ENCODE results near the gene SRXN1. TPM values are rescaled to one million over a fixed set of nuclear protein-coding genes. Genes with fewer than 3 reads are reported as not detected.

The SRXN1 gene
- total and polyA plus RNA-seq, 4 experiments from 2014 or later = 6.9 to 17.2 (median 8.9) TPM

DNA sequence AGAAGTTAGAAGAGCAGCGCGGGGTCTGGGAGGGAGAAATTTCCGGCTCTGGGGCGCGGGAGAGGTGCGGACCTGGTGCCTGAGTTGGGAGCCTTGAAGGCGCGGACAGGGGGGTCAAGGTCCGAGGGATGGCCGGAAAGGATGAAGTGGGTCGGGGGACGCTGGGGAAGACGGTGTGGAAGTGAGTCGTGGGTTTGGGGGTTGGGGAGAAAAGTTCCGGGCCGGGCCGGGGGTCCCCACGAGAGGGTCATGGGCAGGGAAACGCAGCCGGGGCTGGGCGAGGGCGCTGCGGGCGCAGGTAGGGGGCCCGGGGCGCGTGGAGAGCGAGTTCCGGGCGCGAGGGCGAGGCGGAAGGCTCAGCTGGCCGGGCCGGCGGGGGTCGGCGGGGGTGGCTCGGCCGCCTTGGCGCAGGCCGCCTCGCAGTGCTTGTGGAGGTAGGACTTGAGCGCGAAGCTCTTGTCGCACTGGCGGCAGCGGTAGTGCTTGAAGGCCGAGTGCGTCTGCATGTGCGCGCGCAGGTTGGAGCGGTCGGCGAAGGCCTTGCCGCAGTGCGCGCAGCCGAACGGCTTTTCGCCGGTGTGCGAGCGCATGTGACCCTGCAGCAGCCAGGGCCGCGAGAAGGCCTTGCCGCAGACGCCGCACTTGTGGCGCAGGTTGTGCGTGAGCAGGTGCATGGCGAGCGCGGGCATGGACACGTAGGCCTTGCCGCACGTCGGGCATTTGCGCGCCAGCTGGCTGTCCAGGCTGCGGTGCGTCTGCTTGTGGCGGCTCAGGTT lies 10.5 kb upstream of the SRXN1 start:
- Histone ChIP-seq H3K36me3 (ENCODE audit: insufficient read depth, low read length) (no peaks in the 10 kb centered on the region), H3K27me3 (ENCODE audit: insufficient read depth, low read length) (peaks cover 8% of the 10 kb centered on the region), H3K4me1 (ENCODE audit: insufficient read depth, low read length) (no peaks in the 10 kb centered on the region), H3K9me3 (ENCODE audit: control insufficient read depth in 1 of 2, low read length in 2 of 2) (no peaks in the 10 kb centered on the region), H3K4me3 (ENCODE audit: low read length in 2 of 2) (no peak overlapping the region), H3K27ac (ENCODE audit: low read depth, low read length) (no peak overlapping the region)
- H3K27me3 Mint-ChIP-seq = peaks cover 43 to 66% of the 10 kb centered on the region in 2 donors
- POLR2A ChIA-PET (ENCODE audit: partially characterized antibody) = no interaction called here
- peaks cover 0 to 1% (median 0%) of the 10 kb centered on the region in 8 donors for H3K9me3 Mint-ChIP-seq
- H3K4me1 Mint-ChIP-seq = peaks cover 0 to 12% (median 2%) of the 10 kb centered on the region in 4 donors
- intact Hi-C loops (cut with micrococcal nuclease) = no loop called here
- no peak overlapping the region for H3K27ac Mint-ChIP-seq
- no peak overlapping the region for H3K4me3 Mint-ChIP-seq
- CTCF ChIA-PET (ENCODE audit: partially characterized antibody) = interaction anchor here (1.5 kb wide), 1 partner anchor 11 kb away, joined by 3 read pairs; no protein-coding TSS in a partner anchor
- no peaks in the 10 kb centered on the region for H3K36me3 Mint-ChIP-seq
- no peak for DNase-seq

DNA sequence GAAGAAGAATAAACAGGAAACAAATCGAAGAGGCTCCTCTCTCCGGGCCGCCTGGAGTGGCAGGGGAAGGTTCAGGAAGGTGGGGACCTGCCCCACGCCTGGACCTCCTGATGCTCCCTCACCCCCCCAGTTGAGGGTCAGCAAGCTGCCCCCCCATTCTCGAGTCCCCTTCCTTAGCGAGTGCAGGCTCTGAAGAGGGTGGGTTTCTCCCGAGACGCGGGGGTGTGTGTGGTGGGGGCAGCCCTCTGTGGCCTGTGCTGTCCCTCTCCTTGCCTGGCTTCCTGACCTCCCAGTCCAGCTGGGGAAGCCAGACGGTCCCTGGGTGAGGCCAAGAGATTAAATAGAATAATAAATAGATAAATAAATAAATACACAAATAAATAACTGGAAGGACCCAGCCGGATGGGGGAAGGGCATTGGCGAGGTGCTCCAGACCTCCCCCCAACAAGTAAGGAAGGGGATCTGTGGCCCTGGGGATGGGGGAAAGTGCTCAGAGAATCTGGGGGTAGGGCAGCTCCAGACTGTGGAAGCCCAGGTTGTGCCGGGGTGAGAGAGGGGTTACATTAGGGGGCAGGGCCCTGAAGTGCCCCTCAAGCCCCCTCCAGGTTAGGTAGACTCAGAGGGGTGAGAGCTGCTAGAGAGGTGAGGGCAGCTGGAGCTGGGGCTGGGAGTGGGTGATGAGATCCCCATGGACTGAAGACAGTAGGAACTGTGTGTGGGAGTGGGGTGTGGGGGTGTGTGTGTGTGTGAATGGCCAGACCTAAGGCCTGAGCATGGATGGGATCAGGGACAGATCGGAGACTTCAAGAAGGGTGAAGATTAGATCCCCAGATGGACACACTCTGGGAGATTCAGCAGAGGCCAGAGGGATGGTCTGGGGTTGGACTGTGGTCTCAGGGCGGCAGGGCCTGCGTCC lies 9.5 kb upstream of the SRXN1 start:
- no peaks in the 10 kb centered on the region for H3K36me3 ChIP-seq (ENCODE audit: insufficient read depth, low read length)
- H3K4me3 ChIP-seq (ENCODE audit: low read length in 2 of 2) = no peak overlapping the region
- intact Hi-C loops (cut with micrococcal nuclease) = no loop called here
- no peaks in the 10 kb centered on the region for H3K9me3 ChIP-seq (ENCODE audit: control insufficient read depth in 1 of 2, low read length in 2 of 2)
- CTCF ChIA-PET (ENCODE audit: partially characterized antibody) = interaction anchor here (1.5 kb wide), 1 partner anchor 10 kb away, joined by 3 read pairs; no protein-coding TSS in a partner anchor
- no peak overlapping the region for H3K27ac Mint-ChIP-seq
- H3K27me3 Mint-ChIP-seq = peaks cover 47 to 64% of the 10 kb centered on the region in 2 donors
- DNase-seq = no peak
- no peaks in the 10 kb centered on the region for H3K36me3 Mint-ChIP-seq
- no peak overlapping the region for H3K4me3 Mint-ChIP-seq
- peaks cover 0 to 12% (median 2%) of the 10 kb centered on the region in 4 donors for H3K4me1 Mint-ChIP-seq
- H3K9me3 Mint-ChIP-seq = peaks cover 0 to 1% (median 0%) of the 10 kb centered on the region in 8 donors
- POLR2A ChIA-PET (ENCODE audit: partially characterized antibody) = interaction anchor here (0.7 kb wide), 1 partner anchor 39 kb away, joined by 3 read pairs; no protein-coding TSS in a partner anchor
- peaks cover 8% of the 10 kb centered on the region for H3K27me3 ChIP-seq (ENCODE audit: insufficient read depth, low read length)
- no peak overlapping the region for H3K27ac ChIP-seq (ENCODE audit: low read depth, low read length)
- no peaks in the 10 kb centered on the region for H3K4me1 ChIP-seq (ENCODE audit: insufficient read depth, low read length)

DNA sequence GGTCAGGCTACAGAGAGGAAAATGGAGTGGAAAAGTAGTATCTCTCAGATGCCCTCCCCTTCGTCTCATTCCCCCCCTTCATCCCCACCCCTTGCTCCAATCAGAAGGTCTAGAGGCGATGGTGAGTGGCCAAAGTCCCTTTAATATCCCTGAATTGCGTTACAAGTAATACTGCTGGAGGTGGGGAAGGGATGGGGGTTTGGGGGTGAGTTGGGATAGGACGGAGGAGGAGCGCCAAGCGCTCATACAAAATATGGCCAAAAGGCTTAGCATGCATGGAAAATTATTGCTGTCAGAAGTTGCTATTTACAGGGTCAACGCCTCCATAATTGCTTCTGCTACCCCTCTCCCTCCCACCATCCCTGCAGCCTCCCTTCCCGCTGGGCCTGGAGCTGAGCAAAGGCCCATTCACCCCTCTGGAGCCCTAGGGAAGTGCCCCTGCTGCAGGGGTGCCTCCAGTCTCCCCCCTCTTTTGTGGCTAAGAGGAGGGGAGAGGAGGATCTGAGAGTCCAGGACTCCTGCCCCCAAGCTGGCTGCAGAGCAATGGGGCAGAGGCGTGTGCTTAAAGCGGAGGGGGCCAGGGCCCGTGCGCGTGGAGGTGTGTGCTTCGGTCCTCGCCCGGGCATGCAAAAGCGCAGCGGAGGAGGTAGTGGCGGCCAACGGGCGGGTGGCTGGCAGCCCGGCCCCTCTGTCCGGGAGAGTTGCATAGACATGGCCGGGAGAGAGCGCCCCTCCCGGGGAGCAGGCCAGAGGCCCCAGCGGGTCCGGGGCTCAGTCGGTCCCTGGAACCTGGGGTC lies 8.7 kb upstream of the SRXN1 start:
- intact Hi-C loops (cut with micrococcal nuclease) = no loop called here
- H3K27me3 ChIP-seq (ENCODE audit: insufficient read depth, low read length) = peaks cover 8% of the 10 kb centered on the region
- ChIA-PET POLR2A (ENCODE audit: partially characterized antibody) (no interaction called here), CTCF (ENCODE audit: partially characterized antibody) (interaction anchor here (1.3 kb wide), 1 partner anchor 16 kb away, joined by 5 read pairs; no protein-coding TSS in a partner anchor)
- no peak overlapping the region for H3K4me3 ChIP-seq (ENCODE audit: low read length in 2 of 2)
- no peak overlapping the region for H3K4me3 Mint-ChIP-seq
- H3K27me3 Mint-ChIP-seq = peaks cover 41 to 57% of the 10 kb centered on the region in 2 donors
- no peaks in the 10 kb centered on the region for H3K4me1 ChIP-seq (ENCODE audit: insufficient read depth, low read length)
- no peak for DNase-seq
- no peaks in the 10 kb centered on the region for H3K9me3 ChIP-seq (ENCODE audit: control insufficient read depth in 1 of 2, low read length in 2 of 2)
- H3K4me1 Mint-ChIP-seq = peaks cover 0 to 12% (median 2%) of the 10 kb centered on the region in 4 donors
- H3K36me3 ChIP-seq (ENCODE audit: insufficient read depth, low read length) = no peaks in the 10 kb centered on the region
- no peak overlapping the region for H3K27ac ChIP-seq (ENCODE audit: low read depth, low read length)
- H3K9me3 Mint-ChIP-seq = peaks cover 0 to 1% (median 0%) of the 10 kb centered on the region in 8 donors
- H3K27ac Mint-ChIP-seq = no peak overlapping the region
- no peaks in the 10 kb centered on the region for H3K36me3 Mint-ChIP-seq

DNA sequence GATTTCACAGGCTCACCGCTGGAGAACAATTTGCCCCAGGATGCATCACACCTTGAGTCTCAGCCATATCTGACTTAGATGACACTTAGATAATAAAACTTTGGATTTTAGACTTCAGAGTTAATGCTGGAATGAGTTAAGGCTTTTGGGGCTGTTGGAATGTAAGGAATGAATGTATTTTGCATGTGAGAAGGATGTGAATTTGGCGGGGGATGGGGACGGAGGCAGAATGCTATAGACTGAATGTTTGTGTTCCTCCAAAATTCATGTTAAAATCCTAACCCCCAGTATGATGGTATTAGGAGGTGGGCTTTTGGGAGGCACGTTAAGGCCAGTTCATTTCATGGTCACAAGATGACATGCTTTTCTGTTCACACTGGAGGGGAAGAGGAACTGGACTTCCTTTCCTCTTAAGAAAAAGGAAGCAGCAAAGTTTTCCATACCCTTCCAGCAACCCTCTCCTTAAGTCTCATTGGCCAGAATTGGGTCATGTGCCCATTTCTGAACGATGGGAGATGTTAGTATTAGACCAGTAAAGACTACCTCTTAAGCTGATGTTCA lies 5.8 kb upstream of the SRXN1 start:
- CTCF ChIA-PET (ENCODE audit: partially characterized antibody) = no interaction called here

DNA sequence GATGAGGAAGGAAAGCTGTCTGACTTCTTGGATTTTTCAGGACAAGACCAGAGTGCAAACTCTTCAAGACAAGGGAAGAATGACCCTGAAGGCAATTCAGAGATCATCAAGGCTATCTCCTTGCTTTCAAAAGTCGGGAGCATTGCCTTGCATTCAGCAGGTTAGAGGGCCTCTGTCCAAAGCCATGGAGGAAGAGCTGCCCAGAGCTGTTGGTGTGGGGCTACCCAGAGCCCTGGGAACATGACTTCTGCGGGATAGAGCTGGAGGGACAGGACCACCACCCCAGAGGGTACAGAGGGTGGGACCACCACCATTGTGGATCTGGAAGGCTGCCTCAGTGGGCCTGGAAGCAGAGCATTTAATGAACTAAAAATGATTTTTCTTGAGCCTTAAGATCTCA lies 5.2 kb upstream of the SRXN1 start:
- Mint-ChIP-seq H3K4me1 (peaks cover 10 to 20% (median 15%) of the 10 kb centered on the region in 4 donors), H3K9me3 (peaks cover 0 to 1% (median 0%) of the 10 kb centered on the region in 8 donors)
- POLR2A ChIA-PET (ENCODE audit: partially characterized antibody) = no interaction called here

More for the DNA sequence above, 5.8 kb upstream of the SRXN1 start:
- Histone ChIP-seq H3K36me3 (ENCODE audit: insufficient read depth, low read length) (no peaks in the 10 kb centered on the region), H3K9me3 (ENCODE audit: control insufficient read depth in 1 of 2, low read length in 2 of 2) (no peaks in the 10 kb centered on the region), H3K27me3 (ENCODE audit: insufficient read depth, low read length) (peaks cover 8% of the 10 kb centered on the region), H3K4me1 (ENCODE audit: insufficient read depth, low read length) (peaks cover 6% of the 10 kb centered on the region), H3K4me3 (ENCODE audit: low read length in 2 of 2) (no peak overlapping the region), H3K27ac (ENCODE audit: low read depth, low read length) (no peak overlapping the region)
- Mint-ChIP-seq H3K4me1 (peaks cover 8 to 15% (median 12%) of the 10 kb centered on the region in 4 donors), H3K27ac (no peak overlapping the region), H3K27me3 (peaks cover 23 to 40% of the 10 kb centered on the region in 2 donors), H3K9me3 (peaks cover 0 to 1% (median 0%) of the 10 kb centered on the region in 8 donors), H3K36me3 (no peaks in the 10 kb centered on the region), H3K4me3 (no peak overlapping the region)
- DNase-seq = no peak
- POLR2A ChIA-PET (ENCODE audit: partially characterized antibody) = no interaction called here
- intact Hi-C loops (cut with micrococcal nuclease) = no loop called here

DNA sequence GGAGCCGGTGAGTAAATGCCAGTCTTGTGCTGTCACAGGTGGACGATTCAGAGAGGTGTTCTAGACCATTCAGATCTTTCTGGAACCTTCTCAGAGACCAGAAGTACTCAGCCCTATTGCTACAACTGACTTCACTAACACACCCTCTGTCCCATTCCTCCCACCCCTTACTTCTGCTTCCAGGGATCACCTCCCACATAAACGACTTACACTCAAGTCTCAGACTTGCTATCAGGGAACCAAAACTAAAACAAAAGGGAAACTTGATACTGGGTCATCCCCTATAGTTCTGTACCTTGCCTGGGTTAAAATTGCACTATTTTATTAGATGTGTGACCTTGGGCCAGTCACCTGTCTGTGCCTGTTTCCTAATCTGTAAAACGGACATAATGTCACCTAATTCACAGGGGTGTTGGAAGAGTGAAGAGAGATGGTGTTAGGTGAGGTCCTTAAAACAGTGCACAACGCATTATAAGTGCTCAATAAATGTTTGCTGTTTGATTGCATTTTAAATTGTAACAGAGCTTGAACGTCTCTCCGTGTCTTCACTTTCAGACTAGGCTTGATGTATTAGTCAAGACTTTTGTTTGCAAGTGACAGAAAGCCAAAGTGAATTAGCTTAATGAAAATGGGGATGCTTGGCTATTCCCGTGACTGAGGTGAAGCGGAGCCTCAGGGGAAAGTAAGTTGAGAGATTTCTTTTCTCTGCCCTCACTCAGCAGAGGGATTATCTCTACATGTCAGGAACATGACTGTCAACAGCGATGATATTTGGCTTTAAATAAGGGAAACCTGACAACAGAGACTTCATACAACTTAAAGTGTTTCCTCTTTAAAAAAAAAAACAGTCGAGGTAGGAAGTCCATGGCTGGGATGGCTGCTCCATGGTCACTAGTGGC lies 3.0 kb upstream of the SRXN1 start:
- Mint-ChIP-seq H3K4me3 (peak overlapping the region in 5 of 8 donors; percentile 19 to 74 (median 61)), H3K27me3 (peaks cover 11 to 22% of the 10 kb centered on the region in 2 donors), H3K4me1 (peaks cover 21 to 33% (median 26%) of the 10 kb centered on the region in 4 donors), H3K9me3 (no peaks in the 10 kb centered on the region), H3K27ac (no peak overlapping the region), H3K36me3 (no peaks in the 10 kb centered on the region)
- POLR2A ChIA-PET (ENCODE audit: partially characterized antibody) = no interaction called here
- H3K27ac ChIP-seq (ENCODE audit: low read depth, low read length) = no peak overlapping the region
- H3K27me3 ChIP-seq (ENCODE audit: insufficient read depth, low read length) = no peaks in the 10 kb centered on the region
- intact Hi-C loops (cut with micrococcal nuclease) = no loop called here
- no peaks in the 10 kb centered on the region for H3K9me3 ChIP-seq (ENCODE audit: control insufficient read depth in 1 of 2, low read length in 2 of 2)
- DNase-seq = no peak
- CTCF ChIA-PET (ENCODE audit: partially characterized antibody) = interaction anchor here (1.1 to 2.8 kb wide), 3 partner anchors 9 to 11 kb away, joined by 3 to 20 read pairs (median 3); no protein-coding TSS in a partner anchor
- no peak overlapping the region for H3K4me3 ChIP-seq (ENCODE audit: low read length in 2 of 2)
- H3K4me1 ChIP-seq (ENCODE audit: insufficient read depth, low read length) = peaks cover 28% of the 10 kb centered on the region
- H3K36me3 ChIP-seq (ENCODE audit: insufficient read depth, low read length) = no peaks in the 10 kb centered on the region

More for the DNA sequence above, 5.2 kb upstream of the SRXN1 start:
- H3K4me1 ChIP-seq (ENCODE audit: insufficient read depth, low read length) = peaks cover 9% of the 10 kb centered on the region
- no peak overlapping the region for H3K4me3 ChIP-seq (ENCODE audit: low read length in 2 of 2)
- Mint-ChIP-seq H3K4me3 (no peak overlapping the region), H3K36me3 (no peaks in the 10 kb centered on the region), H3K27ac (no peak overlapping the region), H3K27me3 (peaks cover 22 to 39% of the 10 kb centered on the region in 2 donors)
- H3K36me3 ChIP-seq (ENCODE audit: insufficient read depth, low read length) = no peaks in the 10 kb centered on the region
- intact Hi-C loops (cut with micrococcal nuclease) = no loop called here
- peaks cover 7% of the 10 kb centered on the region for H3K27me3 ChIP-seq (ENCODE audit: insufficient read depth, low read length)
- DNase-seq = no peak
- H3K9me3 ChIP-seq (ENCODE audit: control insufficient read depth in 1 of 2, low read length in 2 of 2) = no peaks in the 10 kb centered on the region
- H3K27ac ChIP-seq (ENCODE audit: low read depth, low read length) = no peak overlapping the region
- CTCF ChIA-PET (ENCODE audit: partially characterized antibody) = interaction anchor here (0.9 kb wide), 1 partner anchor 11 kb away, joined by 3 read pairs; no protein-coding TSS in a partner anchor

Measured in CD4-positive, alpha-beta memory T cell (primary cell).